K562 (cell line): ENCODE data around the gene ANKRD33.

Source experiments
- ATF2 ChIP-seq: sonication (generic); formaldehyde crosslinking; IDR thresholded peaks from 2 replicates; pipeline ENCODE4 v1.8.1; 2022; ENCODE audit warnings: missing genetic modification reagents
- CTCF ChIP-seq, 3 experiments: IDR thresholded peaks in 2 of 3; conservative IDR thresholded peaks in 1 of 3; 2 replicates each; pipeline ENCODE4 v1.5.1; 2011 to 2012; ENCODE audit warnings: low read length in 3 of 3, mild to moderate bottlenecking in 3 of 3, control low read depth in 2 of 3, improper control_type of control experiment in 1 of 3, inconsistent platforms in 1 of 3, low read depth in 1 of 3, mixed read lengths in 1 of 3, moderate library complexity in 1 of 3; ENCODE audit not compliant: insufficient read depth in 2 of 3
- EZH2 ChIP-seq: IDR thresholded peaks from 2 replicates; pipeline ENCODE4 v1.6.1; 2012; ENCODE audit warnings: low read depth, mild to moderate bottlenecking, inconsistent platforms, low read length, borderline replicate concordance
- JUN ChIP-seq, 2 experiments: sonication (generic) in 1 of 2; formaldehyde crosslinking in 1 of 2; IDR thresholded peaks; 2 replicates each; pipeline versions ENCODE4 v1.6.1 to v1.8.0; 2012 to 2022; ENCODE audit warnings: borderline replicate concordance in 2 of 2, mild to moderate bottlenecking in 2 of 2, improper control_type of control experiment in 1 of 2, low read depth in 1 of 2, low read length in 1 of 2, missing genetic modification reagents in 1 of 2
- POLR2A ChIP-seq: fragments of 450-650 bp; conservative IDR thresholded peaks from 2 replicates; pipeline ENCODE4 v1.6.1; 2016
- SETDB1 ChIP-seq: IDR thresholded peaks from one replicate; pipeline ENCODE4 v1.6.1; 2012; ENCODE audit warnings: low read length, control low read depth, inconsistent platforms
- SMARCE1 ChIP-seq: fragments of 450-650 bp; IDR thresholded peaks from 2 replicates; pipeline ENCODE4 v1.7.1; 2016; ENCODE audit warnings: mild to moderate bottlenecking
- TF ChIP-seq, protein P1 (sequence below): sonication (generic); formaldehyde crosslinking; IDR thresholded peaks from 2 replicates; pipeline ENCODE4 v1.8.1; 2023; ENCODE audit warnings: mild to moderate bottlenecking, missing genetic modification reagents
- TF ChIP-seq, protein P2 (sequence below): fragments of 250-450 bp; sonication (Bioruptor Pico); IDR thresholded peaks from 2 replicates; pipeline ENCODE4 v1.4.0; 2020; ENCODE audit warnings: mild to moderate bottlenecking
- TF ChIP-seq, protein P3 (sequence below): sonication (generic); formaldehyde crosslinking; IDR thresholded peaks from 2 replicates; pipeline ENCODE4 v1.8.0; 2022; ENCODE audit warnings: mild to moderate bottlenecking, missing genetic modification reagents

- TF ChIP-seq CTCF (IDR thresholded peaks at IDR 0.05 in 2 of 3, conservative IDR thresholded peaks at IDR 0.05 in 1 of 3; ENCODE audit: insufficient read depth in 2 of 3, low read depth in 1 of 3, low read length in 3 of 3) (no peak), SMARCE1 (no peak), JUN (IDR thresholded peaks at IDR 0.05; ENCODE audit: borderline replicate concordance, low read depth, low read length) (no peak), JUN (CRISPR knock-in tag; IDR thresholded peaks at IDR 0.05; ENCODE audit: borderline replicate concordance) (no peak), SETDB1 (no peak), POLR2A (no peak), ATF2 (CRISPR knock-in tag) (no peak), EZH2 (no peak)
- TF ChIP-seq, protein P1, sequence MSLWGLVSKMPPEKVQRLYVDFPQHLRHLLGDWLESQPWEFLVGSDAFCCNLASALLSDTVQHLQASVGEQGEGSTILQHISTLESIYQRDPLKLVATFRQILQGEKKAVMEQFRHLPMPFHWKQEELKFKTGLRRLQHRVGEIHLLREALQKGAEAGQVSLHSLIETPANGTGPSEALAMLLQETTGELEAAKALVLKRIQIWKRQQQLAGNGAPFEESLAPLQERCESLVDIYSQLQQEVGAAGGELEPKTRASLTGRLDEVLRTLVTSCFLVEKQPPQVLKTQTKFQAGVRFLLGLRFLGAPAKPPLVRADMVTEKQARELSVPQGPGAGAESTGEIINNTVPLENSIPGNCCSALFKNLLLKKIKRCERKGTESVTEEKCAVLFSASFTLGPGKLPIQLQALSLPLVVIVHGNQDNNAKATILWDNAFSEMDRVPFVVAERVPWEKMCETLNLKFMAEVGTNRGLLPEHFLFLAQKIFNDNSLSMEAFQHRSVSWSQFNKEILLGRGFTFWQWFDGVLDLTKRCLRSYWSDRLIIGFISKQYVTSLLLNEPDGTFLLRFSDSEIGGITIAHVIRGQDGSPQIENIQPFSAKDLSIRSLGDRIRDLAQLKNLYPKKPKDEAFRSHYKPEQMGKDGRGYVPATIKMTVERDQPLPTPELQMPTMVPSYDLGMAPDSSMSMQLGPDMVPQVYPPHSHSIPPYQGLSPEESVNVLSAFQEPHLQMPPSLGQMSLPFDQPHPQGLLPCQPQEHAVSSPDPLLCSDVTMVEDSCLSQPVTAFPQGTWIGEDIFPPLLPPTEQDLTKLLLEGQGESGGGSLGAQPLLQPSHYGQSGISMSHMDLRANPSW = no peak
- TF ChIP-seq, protein P2, sequence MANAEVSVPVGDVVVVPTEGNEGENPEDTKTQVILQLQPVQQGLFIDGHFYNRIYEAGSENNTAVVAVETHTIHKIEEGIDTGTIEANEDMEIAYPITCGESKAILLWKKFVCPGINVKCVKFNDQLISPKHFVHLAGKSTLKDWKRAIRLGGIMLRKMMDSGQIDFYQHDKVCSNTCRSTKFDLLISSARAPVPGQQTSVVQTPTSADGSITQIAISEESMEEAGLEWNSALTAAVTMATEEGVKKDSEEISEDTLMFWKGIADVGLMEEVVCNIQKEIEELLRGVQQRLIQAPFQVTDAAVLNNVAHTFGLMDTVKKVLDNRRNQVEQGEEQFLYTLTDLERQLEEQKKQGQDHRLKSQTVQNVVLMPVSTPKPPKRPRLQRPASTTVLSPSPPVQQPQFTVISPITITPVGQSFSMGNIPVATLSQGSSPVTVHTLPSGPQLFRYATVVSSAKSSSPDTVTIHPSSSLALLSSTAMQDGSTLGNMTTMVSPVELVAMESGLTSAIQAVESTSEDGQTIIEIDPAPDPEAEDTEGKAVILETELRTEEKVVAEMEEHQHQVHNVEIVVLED (CRISPR knock-in tag) = no peak
- TF ChIP-seq, protein P3, sequence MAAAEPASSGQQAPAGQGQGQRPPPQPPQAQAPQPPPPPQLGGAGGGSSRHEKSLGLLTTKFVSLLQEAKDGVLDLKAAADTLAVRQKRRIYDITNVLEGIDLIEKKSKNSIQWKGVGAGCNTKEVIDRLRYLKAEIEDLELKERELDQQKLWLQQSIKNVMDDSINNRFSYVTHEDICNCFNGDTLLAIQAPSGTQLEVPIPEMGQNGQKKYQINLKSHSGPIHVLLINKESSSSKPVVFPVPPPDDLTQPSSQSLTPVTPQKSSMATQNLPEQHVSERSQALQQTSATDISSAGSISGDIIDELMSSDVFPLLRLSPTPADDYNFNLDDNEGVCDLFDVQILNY (CRISPR knock-in tag) = no peak
These were observed 39.6 kb upstream of the ANKRD33 start, which contains the start of gene FIGNL2 for GRCh38 chr12:51848326-51848727.
